Tibial artery (tissue), 4 donors: ENCODE measurements around the gene SMYD4.

Experiments
- DNase-seq, 2 donors: peaks; one replicate each; pipeline ENCODE4 v3.0.0-alpha.2; 2019
- H3K27ac ChIP-seq, 2 donors: fragments of 200-600 bp; sonication (generic) in 1 of 2; 1 replicate in 1 of 2; 2 replicates in 1 of 2; pipeline ENCODE4 v1.5.1; 2018 to 2019; ENCODE audit warnings: mild to moderate bottlenecking in 1 of 2
- H3K27me3 ChIP-seq, 2 donors: fragments of 200-600 bp; sonication (generic) in 1 of 2; one replicate each; pipeline versions ENCODE4 v1.5.1 to v1.6.0; 2016 to 2019
- H3K36me3 ChIP-seq, 3 donors: fragments of 200-600 bp; sonication (generic) in 2 of 3; one replicate each; pipeline ENCODE4 v1.5.1; 2016 to 2019; ENCODE audit warnings: mild to moderate bottlenecking in 2 of 3
- H3K4me1 ChIP-seq, 4 donors: fragments of 200-600 bp; sonication (generic) in 2 of 4; 1 replicate in 3 of 4; 2 replicates in 1 of 4; pipeline ENCODE4 v1.5.1; 2016 to 2019
- H3K4me3 ChIP-seq, 2 donors: fragments of 200-600 bp; sonication (generic) in 1 of 2; 1 replicate in 1 of 2; 2 replicates in 1 of 2; pipeline ENCODE4 v1.5.1; 2018 to 2019; ENCODE audit warnings: mild to moderate bottlenecking in 2 of 2
- H3K9me3 ChIP-seq, 3 donors: fragments of 200-600 bp; sonication (generic) in 1 of 3; one replicate each; pipeline ENCODE4 v1.5.1; 2016 to 2019
- intact Hi-C: fragments of 100-400 bp; cut with DNase I; formaldehyde crosslinking; loops from one replicate; pipeline ENCODE4 v1.15.0; 2023; ENCODE audit warnings: low total_unique reads
- TF ChIP-seq, protein P1 (sequence below), 2 experiments: fragments of 200-600 bp in 1 of 2; fragments of 450-650 bp in 1 of 2; IDR thresholded peaks; one replicate each; pipeline ENCODE4 v1.5.1; 2017 to 2019; ENCODE audit warnings: antibody characterized with exemption in 2 of 2, mild to moderate bottlenecking in 1 of 2, moderate library complexity in 1 of 2

Gene SMYD4

DNA sequence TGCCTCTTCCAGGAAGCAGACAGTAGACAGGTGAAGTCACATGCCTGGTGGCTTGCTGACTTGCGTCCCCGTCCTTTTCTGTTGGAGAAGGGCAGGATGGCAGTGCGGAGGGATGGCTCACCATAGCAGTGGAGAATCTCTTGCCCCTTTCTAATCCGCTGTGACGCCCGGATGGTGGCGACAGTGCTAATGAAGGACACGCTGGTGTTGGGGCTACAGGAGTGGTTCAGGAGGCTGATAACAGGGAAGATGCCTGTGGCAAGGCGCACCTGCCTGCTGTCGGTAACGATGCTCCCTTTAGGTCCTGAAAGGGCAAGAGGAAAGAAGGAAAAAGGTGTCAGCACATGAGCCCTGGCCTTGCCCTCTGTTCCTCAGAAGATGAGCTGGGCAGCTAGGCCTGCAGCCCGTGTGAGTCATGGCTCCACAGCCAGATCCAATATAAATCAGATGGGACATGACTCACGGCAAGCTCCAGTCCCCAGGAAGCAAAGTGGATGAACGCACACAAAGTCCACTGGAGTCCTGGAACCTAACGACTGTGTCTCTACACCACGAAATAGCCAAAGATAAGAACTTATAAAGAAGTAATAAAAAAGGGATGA, 42.3 kb downstream of the SMYD4 start:
- DNase-seq: peak; percentile 89 to 91
- intact Hi-C loops: no loop called here
- H3K9me3 ChIP-seq: no peaks in the 10 kb centered on the region

DNA sequence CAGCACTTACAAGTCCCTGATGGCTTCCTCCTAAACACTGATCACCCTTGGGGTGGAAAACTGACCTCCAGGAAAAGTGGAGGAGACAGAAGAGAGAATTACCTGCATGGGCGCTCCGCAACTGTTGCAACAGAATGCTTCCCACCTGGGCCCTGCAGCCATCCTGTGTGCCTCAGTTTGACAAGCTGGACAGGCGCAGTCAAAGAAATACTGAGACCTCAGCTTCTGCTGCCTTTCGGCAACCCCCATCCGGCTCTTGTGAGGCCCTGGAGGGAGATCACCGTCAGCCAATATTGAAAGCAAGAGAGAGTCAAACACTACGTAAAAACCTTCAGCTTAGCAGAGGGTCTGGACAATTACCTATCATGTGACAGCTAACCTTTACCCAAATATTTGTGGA, 43.0 kb downstream of the SMYD4 start:
- H3K27ac ChIP-seq: peak overlapping the region; percentile 95 to 99
- no peaks in the 10 kb centered on the region for H3K27me3 ChIP-seq
- TF ChIP-seq, protein P1, sequence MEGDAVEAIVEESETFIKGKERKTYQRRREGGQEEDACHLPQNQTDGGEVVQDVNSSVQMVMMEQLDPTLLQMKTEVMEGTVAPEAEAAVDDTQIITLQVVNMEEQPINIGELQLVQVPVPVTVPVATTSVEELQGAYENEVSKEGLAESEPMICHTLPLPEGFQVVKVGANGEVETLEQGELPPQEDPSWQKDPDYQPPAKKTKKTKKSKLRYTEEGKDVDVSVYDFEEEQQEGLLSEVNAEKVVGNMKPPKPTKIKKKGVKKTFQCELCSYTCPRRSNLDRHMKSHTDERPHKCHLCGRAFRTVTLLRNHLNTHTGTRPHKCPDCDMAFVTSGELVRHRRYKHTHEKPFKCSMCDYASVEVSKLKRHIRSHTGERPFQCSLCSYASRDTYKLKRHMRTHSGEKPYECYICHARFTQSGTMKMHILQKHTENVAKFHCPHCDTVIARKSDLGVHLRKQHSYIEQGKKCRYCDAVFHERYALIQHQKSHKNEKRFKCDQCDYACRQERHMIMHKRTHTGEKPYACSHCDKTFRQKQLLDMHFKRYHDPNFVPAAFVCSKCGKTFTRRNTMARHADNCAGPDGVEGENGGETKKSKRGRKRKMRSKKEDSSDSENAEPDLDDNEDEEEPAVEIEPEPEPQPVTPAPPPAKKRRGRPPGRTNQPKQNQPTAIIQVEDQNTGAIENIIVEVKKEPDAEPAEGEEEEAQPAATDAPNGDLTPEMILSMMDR (IDR thresholded peaks at IDR 0.05): no peak
- DNase-seq: no peak
- H3K4me3 ChIP-seq: no peak overlapping the region
- H3K4me1 ChIP-seq: peaks cover 0 to 77% (median 39%) of the 10 kb centered on the region in 4 donors
- no peaks in the 10 kb centered on the region for H3K36me3 ChIP-seq
- H3K9me3 ChIP-seq: no peaks in the 10 kb centered on the region
- intact Hi-C loops: no loop called here

More for the DNA sequence above, 42.3 kb downstream of the SMYD4 start:
- Histone ChIP-seq H3K4me3 (no peak overlapping the region), H3K36me3 (no peaks in the 10 kb centered on the region), H3K27me3 (no peaks in the 10 kb centered on the region), H3K4me1 (peaks cover 0 to 70% (median 32%) of the 10 kb centered on the region in 4 donors), H3K27ac (peak overlapping the region; percentile 95 to 99)
- TF ChIP-seq, protein P1 (IDR thresholded peaks at IDR 0.05): no peak

- H3K4me1 ChIP-seq: peaks cover 0 to 85% (median 47%) of the 10 kb centered on the region in 4 donors
- intact Hi-C loops: no loop called here
Observed at GRCh38 chr17:1785930-1786329, 43.8 kb downstream of the SMYD4 start.

DNA sequence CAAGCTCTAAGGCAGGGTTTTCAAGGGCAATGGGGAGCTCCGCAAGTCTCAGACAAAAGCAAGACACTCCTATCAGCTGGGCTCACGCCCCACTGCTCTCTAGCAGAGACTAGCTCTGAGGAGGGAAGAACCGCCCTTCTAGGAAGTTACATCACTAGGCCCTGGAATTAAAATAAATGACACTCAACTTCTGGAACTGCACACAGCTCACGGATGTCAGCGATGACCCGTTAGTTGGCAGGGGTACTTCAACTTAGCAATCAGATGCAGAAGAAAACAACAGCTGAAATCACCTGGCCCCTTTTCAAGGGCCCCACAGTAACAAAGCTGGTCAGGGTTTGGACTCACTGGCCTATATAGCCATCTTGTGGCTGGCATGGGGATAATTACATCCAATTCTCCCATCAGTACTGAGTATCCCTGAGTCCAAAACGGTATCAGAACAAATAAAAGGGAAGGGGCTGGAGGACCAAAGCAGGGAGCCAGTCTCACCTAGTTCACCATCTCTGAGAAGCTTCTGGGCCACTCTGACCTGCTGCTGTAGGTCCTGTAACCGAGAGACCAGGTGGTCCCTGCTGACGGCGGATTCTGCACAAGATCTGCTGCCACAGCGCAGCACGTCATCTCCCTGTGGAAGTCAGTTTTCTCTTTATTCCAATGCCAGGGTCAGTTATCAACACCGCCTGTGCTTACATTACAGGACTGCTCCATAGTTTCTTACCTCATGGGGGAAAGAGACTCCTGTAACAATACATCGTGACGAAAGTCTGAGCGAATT, 45.7 kb downstream of the SMYD4 start:
- no peaks in the 10 kb centered on the region for H3K36me3 ChIP-seq
- DNase-seq: peak; percentile 96 to 97
- intact Hi-C loops: loop anchor here (2.0 kb wide), 1 partner anchor 115 kb away; no protein-coding TSS in a partner anchor
- H3K4me1 ChIP-seq: peaks cover 0 to 90% (median 64%) of the 10 kb centered on the region in 4 donors
- peak overlapping the region; percentile 23 for H3K4me3 ChIP-seq
- TF ChIP-seq, protein P1 (IDR thresholded peaks at IDR 0.05): peak; percentile 72 to 92
- peak overlapping the region; percentile 95 to 99 for H3K27ac ChIP-seq
- H3K27me3 ChIP-seq: no peaks in the 10 kb centered on the region
- H3K9me3 ChIP-seq: no peaks in the 10 kb centered on the region

More at GRCh38 chr17:1785930-1786329, 43.8 kb downstream of the SMYD4 start:
- H3K27me3 ChIP-seq: no peaks in the 10 kb centered on the region
- no peaks in the 10 kb centered on the region for H3K9me3 ChIP-seq
- no peaks in the 10 kb centered on the region for H3K36me3 ChIP-seq
- peak overlapping the region; percentile 95 to 99 for H3K27ac ChIP-seq
- peak in 1 of 2 donors; percentile 64 for DNase-seq
- TF ChIP-seq, protein P1 (IDR thresholded peaks at IDR 0.05): no peak
- H3K4me3 ChIP-seq: no peak overlapping the region

DNA sequence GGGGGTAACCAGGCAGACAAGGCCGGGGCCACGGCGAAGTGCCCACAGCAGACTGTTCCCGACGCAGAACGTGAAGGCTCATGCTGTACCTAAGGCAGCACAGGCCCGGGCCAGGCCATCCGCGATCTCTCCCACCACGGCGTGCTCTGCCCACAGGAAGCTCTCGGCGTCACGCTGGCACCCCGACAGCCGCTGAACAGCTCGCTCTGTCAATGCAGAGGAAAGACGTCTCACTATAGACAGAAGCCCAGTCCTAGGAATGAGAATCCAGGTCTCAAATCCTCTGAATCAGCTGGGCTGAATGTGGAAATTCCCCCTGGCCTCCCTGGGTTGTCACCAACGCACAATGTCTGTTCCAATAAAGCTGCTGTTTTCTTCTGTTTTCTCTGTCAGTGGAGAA, 46.4 kb downstream of the SMYD4 start:
- intact Hi-C loops: loop anchor here (2.0 kb wide), 1 partner anchor 114 kb away; no protein-coding TSS in a partner anchor
- peak in 1 of 2 donors; percentile 83 for DNase-seq
- Histone ChIP-seq H3K36me3 (no peaks in the 10 kb centered on the region), H3K9me3 (no peaks in the 10 kb centered on the region), H3K4me3 (peak overlapping the region; percentile 23), H3K4me1 (peaks cover 0 to 90% (median 68%) of the 10 kb centered on the region in 4 donors), H3K27ac (peak overlapping the region; percentile 95 to 99), H3K27me3 (no peaks in the 10 kb centered on the region)
- TF ChIP-seq, protein P1 (IDR thresholded peaks at IDR 0.05): no peak
